ENCODE data around the gene PDE9A.

DNA sequence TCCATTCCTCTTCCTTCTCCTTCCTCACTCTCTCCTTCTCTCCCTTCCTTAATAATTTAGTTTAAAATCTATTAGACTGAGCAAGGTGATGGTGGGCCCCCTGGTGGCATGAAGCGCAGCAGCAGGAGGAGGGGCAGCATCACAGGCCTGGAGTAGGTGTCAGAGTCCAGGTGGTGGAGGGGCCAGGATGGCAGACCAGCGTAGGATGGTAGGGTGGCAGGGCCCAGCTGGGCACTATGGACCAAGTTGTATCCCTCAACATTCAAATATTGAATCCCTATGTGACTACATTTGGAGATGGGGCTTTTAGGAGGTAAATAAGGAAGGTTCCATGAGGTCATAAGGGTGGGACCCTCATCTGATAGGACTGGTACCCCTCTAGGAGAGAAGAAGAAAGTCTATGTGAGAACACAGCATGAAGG, 164.9 kb downstream of the PDE9A start:
- TF ChIP-seq RAD21 (conservative IDR thresholded peaks at IDR 0.05 in 1 of 2, IDR thresholded peaks at IDR 0.05 in 1 of 2) (peak; percentile 50 to 62; a peak in 3 of 5 replicates), EP300 (IDR thresholded peaks at IDR 0.05) (no peak), POLR2A (IDR thresholded peaks at IDR 0.05; ENCODE audit: low read length) (no peak), NFE2L2 (conservative IDR thresholded peaks at IDR 0.05; ENCODE audit: low read length) (no peak)
- TF ChIP-seq, protein P1, sequence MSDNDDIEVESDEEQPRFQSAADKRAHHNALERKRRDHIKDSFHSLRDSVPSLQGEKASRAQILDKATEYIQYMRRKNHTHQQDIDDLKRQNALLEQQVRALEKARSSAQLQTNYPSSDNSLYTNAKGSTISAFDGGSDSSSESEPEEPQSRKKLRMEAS (IDR thresholded peaks at IDR 0.05): no peak

Data from A549 (cell line).